ENCODE measurements around the gene ZNF549. TPM values are rescaled to one million over a fixed set of nuclear protein-coding genes. Genes with fewer than 3 reads are reported as not detected.
A peak's percentile ranks its signal among the peaks of the same experiment; 100 is the strongest.

The ZNF549 gene
- total RNA-seq, 1 experiment from 2014 or later = 9.2 TPM

GRCh38 chr19:57527136-57527881, at the start of gene ZNF549 (continued):
- TF ChIP-seq E2F4 (CRISPR knock-in tag; IDR thresholded peaks at IDR 0.05; ENCODE audit: borderline replicate concordance, low read depth) = no peak
- TF ChIP-seq PRDM15 (CRISPR knock-in tag; IDR thresholded peaks at IDR 0.05) = peak; percentile 80
- TF ChIP-seq ZNF416 (CRISPR knock-in tag; IDR thresholded peaks at IDR 0.05) = peak; percentile 92; the same call in 1 of the 2 replicates
- no peak for TF ChIP-seq ZNF121 (CRISPR knock-in tag; IDR thresholded peaks at IDR 0.05)
- no peak for TF ChIP-seq ZNF425 (CRISPR knock-in tag; conservative IDR thresholded peaks at IDR 0.05)
- no peak for TF ChIP-seq ZNF671 (CRISPR knock-in tag; IDR thresholded peaks at IDR 0.05)
- TF ChIP-seq IRF1 (CRISPR knock-in tag; IDR thresholded peaks at IDR 0.05) = no peak
- peak; percentile 94 for TF ChIP-seq FOXP1 (CRISPR knock-in tag; IDR thresholded peaks at IDR 0.05; ENCODE audit: borderline replicate concordance)
- no peak for TF ChIP-seq GRHL2 (CRISPR knock-in tag; IDR thresholded peaks at IDR 0.05; ENCODE audit: insufficient replicate concordance, severe bottlenecking)
- TF ChIP-seq ZNF317 (CRISPR knock-in tag; IDR thresholded peaks at IDR 0.05; ENCODE audit: borderline replicate concordance, low read depth) = no peak
- no peak for TF ChIP-seq ZNF512 (CRISPR knock-in tag; IDR thresholded peaks at IDR 0.05; ENCODE audit: borderline replicate concordance)
- TF ChIP-seq FOXJ3 (CRISPR knock-in tag; IDR thresholded peaks at IDR 0.05; ENCODE audit: borderline replicate concordance) = no peak
- no peak for TF ChIP-seq CREB1 (CRISPR knock-in tag; IDR thresholded peaks at IDR 0.05)
- no peak for TF ChIP-seq JUN (CRISPR knock-in tag; IDR thresholded peaks at IDR 0.05)
- peak; percentile 59; the same call in 1 of the 2 replicates for TF ChIP-seq CREM (CRISPR knock-in tag; IDR thresholded peaks at IDR 0.05)
- TF ChIP-seq CTCF (IDR thresholded peaks at IDR 0.05) = no peak
- TF ChIP-seq NR3C1 (CRISPR knock-in tag; conservative IDR thresholded peaks at IDR 0.05; ENCODE audit: low read depth) = no peak
- no peak for TF ChIP-seq JAZF1 (CRISPR knock-in tag; IDR thresholded peaks at IDR 0.05)
- no peak for TF ChIP-seq AFF4 (CRISPR knock-in tag; IDR thresholded peaks at IDR 0.05; ENCODE audit: borderline replicate concordance)
- TF ChIP-seq SP1 (CRISPR knock-in tag; conservative IDR thresholded peaks at IDR 0.05) = peak; percentile 52; the same call in 1 of the 2 replicates
- 0 out of 2 replicates have a peak, but pooled peaks have one; percentile 67 for TF ChIP-seq RELA (CRISPR knock-in tag; IDR thresholded peaks at IDR 0.05; ENCODE audit: borderline replicate concordance)
- 0 out of 2 replicates have a peak, but pooled peaks have one; percentile 69 for TF ChIP-seq TCF7 (CRISPR knock-in tag; IDR thresholded peaks at IDR 0.05; ENCODE audit: low read depth)
- TF ChIP-seq TEAD1 (CRISPR knock-in tag; IDR thresholded peaks at IDR 0.05) = no peak
- no peak for TF ChIP-seq GTF2I (CRISPR knock-in tag; conservative IDR thresholded peaks at IDR 0.05)
